ENCODE data around the gene IGF1R. TPM values are rescaled to one million over a fixed set of nuclear protein-coding genes. Genes with fewer than 3 reads are reported as not detected.

IGF1R gene
- total and polyA plus RNA-seq, 2 of the 13 experiments (the other 11 are each of a cell fraction or from before 2014, with no cell fraction given) = 15.9 to 18.4 TPM

DNA sequence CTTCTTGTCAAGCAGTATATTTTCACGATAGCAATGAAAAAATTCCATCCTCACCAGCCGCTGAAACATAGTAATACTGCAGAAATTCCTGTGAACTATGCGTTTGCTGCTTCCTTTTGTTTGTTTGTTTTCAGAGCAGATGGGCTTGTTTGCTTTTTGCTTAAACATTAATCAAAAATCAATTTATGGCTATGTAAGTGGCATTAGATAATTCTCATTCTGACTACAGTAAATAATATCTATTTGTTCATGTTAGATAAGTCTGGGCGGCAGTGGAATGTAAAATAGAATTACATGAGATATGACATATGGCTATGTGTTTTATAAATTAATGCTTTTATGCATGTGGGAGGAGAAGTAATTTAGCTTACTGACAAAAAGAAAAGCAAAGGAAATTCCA is 195.5 kb downstream of the IGF1R start (continued):
- TF ChIP-seq, protein P1, sequence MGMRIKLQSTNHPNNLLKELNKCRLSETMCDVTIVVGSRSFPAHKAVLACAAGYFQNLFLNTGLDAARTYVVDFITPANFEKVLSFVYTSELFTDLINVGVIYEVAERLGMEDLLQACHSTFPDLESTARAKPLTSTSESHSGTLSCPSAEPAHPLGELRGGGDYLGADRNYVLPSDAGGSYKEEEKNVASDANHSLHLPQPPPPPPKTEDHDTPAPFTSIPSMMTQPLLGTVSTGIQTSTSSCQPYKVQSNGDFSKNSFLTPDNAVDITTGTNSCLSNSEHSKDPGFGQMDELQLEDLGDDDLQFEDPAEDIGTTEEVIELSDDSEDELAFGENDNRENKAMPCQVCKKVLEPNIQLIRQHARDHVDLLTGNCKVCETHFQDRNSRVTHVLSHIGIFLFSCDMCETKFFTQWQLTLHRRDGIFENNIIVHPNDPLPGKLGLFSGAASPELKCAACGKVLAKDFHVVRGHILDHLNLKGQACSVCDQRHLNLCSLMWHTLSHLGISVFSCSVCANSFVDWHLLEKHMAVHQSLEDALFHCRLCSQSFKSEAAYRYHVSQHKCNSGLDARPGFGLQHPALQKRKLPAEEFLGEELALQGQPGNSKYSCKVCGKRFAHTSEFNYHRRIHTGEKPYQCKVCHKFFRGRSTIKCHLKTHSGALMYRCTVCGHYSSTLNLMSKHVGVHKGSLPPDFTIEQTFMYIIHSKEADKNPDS (CRISPR knock-in tag; IDR thresholded peaks at IDR 0.05) = no peak
- no peak for TF ChIP-seq ZNF891 (CRISPR knock-in tag; IDR thresholded peaks at IDR 0.05)
- TF ChIP-seq, protein P2, sequence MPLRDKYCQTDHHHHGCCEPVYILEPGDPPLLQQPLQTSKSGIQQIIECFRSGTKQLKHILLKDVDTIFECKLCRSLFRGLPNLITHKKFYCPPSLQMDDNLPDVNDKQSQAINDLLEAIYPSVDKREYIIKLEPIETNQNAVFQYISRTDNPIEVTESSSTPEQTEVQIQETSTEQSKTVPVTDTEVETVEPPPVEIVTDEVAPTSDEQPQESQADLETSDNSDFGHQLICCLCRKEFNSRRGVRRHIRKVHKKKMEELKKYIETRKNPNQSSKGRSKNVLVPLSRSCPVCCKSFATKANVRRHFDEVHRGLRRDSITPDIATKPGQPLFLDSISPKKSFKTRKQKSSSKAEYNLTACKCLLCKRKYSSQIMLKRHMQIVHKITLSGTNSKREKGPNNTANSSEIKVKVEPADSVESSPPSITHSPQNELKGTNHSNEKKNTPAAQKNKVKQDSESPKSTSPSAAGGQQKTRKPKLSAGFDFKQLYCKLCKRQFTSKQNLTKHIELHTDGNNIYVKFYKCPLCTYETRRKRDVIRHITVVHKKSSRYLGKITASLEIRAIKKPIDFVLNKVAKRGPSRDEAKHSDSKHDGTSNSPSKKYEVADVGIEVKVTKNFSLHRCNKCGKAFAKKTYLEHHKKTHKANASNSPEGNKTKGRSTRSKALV (CRISPR knock-in tag; IDR thresholded peaks at IDR 0.05) = no peak
- TF ChIP-seq ZFP62 (CRISPR knock-in tag; IDR thresholded peaks at IDR 0.05) = no peak
- no peak for TF ChIP-seq ZNF572 (CRISPR knock-in tag; IDR thresholded peaks at IDR 0.05)
- no peak for TF ChIP-seq JUN (CRISPR knock-in tag; IDR thresholded peaks at IDR 0.05)
- TF ChIP-seq JUND (CRISPR knock-in tag; IDR thresholded peaks at IDR 0.05) = 0 out of 2 replicates have a peak, but pooled peaks have one; percentile 26
- TF ChIP-seq FOXM1 (CRISPR knock-in tag; IDR thresholded peaks at IDR 0.05) = no peak
- no peak for TF ChIP-seq MEIS2 (CRISPR knock-in tag; IDR thresholded peaks at IDR 0.05)
- TF ChIP-seq ZNF451 (CRISPR knock-in tag; IDR thresholded peaks at IDR 0.05) = no peak
- TF ChIP-seq IKZF1 (IDR thresholded peaks at IDR 0.05) = no peak
- TF ChIP-seq, protein P3, sequence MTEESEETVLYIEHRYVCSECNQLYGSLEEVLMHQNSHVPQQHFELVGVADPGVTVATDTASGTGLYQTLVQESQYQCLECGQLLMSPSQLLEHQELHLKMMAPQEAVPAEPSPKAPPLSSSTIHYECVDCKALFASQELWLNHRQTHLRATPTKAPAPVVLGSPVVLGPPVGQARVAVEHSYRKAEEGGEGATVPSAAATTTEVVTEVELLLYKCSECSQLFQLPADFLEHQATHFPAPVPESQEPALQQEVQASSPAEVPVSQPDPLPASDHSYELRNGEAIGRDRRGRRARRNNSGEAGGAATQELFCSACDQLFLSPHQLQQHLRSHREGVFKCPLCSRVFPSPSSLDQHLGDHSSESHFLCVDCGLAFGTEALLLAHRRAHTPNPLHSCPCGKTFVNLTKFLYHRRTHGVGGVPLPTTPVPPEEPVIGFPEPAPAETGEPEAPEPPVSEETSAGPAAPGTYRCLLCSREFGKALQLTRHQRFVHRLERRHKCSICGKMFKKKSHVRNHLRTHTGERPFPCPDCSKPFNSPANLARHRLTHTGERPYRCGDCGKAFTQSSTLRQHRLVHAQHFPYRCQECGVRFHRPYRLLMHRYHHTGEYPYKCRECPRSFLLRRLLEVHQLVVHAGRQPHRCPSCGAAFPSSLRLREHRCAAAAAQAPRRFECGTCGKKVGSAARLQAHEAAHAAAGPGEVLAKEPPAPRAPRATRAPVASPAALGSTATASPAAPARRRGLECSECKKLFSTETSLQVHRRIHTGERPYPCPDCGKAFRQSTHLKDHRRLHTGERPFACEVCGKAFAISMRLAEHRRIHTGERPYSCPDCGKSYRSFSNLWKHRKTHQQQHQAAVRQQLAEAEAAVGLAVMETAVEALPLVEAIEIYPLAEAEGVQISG (CRISPR knock-in tag; IDR thresholded peaks at IDR 0.05) = no peak
- TF ChIP-seq, protein P4, sequence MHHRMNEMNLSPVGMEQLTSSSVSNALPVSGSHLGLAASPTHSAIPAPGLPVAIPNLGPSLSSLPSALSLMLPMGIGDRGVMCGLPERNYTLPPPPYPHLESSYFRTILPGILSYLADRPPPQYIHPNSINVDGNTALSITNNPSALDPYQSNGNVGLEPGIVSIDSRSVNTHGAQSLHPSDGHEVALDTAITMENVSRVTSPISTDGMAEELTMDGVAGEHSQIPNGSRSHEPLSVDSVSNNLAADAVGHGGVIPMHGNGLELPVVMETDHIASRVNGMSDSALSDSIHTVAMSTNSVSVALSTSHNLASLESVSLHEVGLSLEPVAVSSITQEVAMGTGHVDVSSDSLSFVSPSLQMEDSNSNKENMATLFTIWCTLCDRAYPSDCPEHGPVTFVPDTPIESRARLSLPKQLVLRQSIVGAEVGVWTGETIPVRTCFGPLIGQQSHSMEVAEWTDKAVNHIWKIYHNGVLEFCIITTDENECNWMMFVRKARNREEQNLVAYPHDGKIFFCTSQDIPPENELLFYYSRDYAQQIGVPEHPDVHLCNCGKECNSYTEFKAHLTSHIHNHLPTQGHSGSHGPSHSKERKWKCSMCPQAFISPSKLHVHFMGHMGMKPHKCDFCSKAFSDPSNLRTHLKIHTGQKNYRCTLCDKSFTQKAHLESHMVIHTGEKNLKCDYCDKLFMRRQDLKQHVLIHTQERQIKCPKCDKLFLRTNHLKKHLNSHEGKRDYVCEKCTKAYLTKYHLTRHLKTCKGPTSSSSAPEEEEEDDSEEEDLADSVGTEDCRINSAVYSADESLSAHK (CRISPR knock-in tag; IDR thresholded peaks at IDR 0.05; ENCODE audit: borderline replicate concordance) = no peak
- no peak for TF ChIP-seq ZNF883 (CRISPR knock-in tag; IDR thresholded peaks at IDR 0.05; ENCODE audit: not compliant biosample characterization)
- no peak for TF ChIP-seq ISX (CRISPR knock-in tag; conservative IDR thresholded peaks at IDR 0.05)
- TF ChIP-seq, protein P5, sequence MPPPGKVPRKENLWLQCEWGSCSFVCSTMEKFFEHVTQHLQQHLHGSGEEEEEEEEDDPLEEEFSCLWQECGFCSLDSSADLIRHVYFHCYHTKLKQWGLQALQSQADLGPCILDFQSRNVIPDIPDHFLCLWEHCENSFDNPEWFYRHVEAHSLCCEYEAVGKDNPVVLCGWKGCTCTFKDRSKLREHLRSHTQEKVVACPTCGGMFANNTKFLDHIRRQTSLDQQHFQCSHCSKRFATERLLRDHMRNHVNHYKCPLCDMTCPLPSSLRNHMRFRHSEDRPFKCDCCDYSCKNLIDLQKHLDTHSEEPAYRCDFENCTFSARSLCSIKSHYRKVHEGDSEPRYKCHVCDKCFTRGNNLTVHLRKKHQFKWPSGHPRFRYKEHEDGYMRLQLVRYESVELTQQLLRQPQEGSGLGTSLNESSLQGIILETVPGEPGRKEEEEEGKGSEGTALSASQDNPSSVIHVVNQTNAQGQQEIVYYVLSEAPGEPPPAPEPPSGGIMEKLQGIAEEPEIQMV (CRISPR knock-in tag; IDR thresholded peaks at IDR 0.05; ENCODE audit: low read depth) = no peak
- TF ChIP-seq MBD4 (IDR thresholded peaks at IDR 0.05; ENCODE audit: borderline replicate concordance, low read length) = peak; percentile 89; the same call in 1 of the 2 replicates
- TF ChIP-seq MLLT10 (CRISPR knock-in tag; IDR thresholded peaks at IDR 0.05) = no peak
- no peak for TF ChIP-seq THYN1 (CRISPR knock-in tag; IDR thresholded peaks at IDR 0.05; ENCODE audit: borderline replicate concordance, low read depth)
- TF ChIP-seq ZZZ3 (CRISPR knock-in tag; IDR thresholded peaks at IDR 0.05; ENCODE audit: borderline replicate concordance) = no peak
